ENCODE data around the gene FIGN.

Gene FIGN

GRCh38 chr2:163630836-163631235 is 105.0 kb downstream of the FIGN start:
- Histone ChIP-seq H3K9me3 (no peaks in the 10 kb centered on the region), H3K4me3 (no peak overlapping the region), H3K27ac (no peak overlapping the region), H3K36me3 (no peaks in the 10 kb centered on the region), H3K4me1 (no peaks in the 10 kb centered on the region), H3K27me3 (no peaks in the 10 kb centered on the region)
- DNase-seq: no peak
- intact Hi-C loops (cut with DNase I; ENCODE audit: low total_unique reads): no loop called here
- TF ChIP-seq, protein P1, sequence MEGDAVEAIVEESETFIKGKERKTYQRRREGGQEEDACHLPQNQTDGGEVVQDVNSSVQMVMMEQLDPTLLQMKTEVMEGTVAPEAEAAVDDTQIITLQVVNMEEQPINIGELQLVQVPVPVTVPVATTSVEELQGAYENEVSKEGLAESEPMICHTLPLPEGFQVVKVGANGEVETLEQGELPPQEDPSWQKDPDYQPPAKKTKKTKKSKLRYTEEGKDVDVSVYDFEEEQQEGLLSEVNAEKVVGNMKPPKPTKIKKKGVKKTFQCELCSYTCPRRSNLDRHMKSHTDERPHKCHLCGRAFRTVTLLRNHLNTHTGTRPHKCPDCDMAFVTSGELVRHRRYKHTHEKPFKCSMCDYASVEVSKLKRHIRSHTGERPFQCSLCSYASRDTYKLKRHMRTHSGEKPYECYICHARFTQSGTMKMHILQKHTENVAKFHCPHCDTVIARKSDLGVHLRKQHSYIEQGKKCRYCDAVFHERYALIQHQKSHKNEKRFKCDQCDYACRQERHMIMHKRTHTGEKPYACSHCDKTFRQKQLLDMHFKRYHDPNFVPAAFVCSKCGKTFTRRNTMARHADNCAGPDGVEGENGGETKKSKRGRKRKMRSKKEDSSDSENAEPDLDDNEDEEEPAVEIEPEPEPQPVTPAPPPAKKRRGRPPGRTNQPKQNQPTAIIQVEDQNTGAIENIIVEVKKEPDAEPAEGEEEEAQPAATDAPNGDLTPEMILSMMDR (IDR thresholded peaks at IDR 0.05): no peak

- no peaks in the 10 kb centered on the region for H3K9me3 ChIP-seq
- intact Hi-C loops (cut with DNase I; ENCODE audit: low total_unique reads): no loop called here
- TF ChIP-seq, protein P1 (IDR thresholded peaks at IDR 0.05): no peak
- H3K27me3 ChIP-seq: no peaks in the 10 kb centered on the region
- H3K4me3 ChIP-seq: no peak overlapping the region
- peaks cover 0 to 28% (median 5%) of the 10 kb centered on the region in 4 donors for H3K4me1 ChIP-seq
- DNase-seq: no peak
- no peak overlapping the region for H3K27ac ChIP-seq
- H3K36me3 ChIP-seq: no peaks in the 10 kb centered on the region
These were observed 109.1 kb downstream of the FIGN start for GRCh38 chr2:163626639-163627109.

DNA sequence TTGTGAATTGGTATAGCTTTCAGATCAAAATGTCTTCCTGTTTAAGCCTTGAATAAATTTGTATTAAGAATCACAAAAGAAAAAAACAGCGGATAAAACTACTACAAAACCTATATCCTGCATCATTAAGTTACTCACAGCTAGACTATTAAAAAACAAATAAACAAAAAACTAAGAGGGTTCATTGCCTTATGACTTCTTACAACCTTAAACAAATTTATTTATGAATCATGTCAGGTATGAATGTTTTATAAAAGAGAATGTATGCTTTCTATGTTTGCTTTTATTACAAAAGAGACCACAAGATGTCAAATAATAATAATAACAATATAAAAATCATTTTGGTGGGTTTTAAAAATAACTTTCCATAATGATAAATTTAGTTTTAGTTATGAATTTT is 109.6 kb downstream of the FIGN start:
- no peak for DNase-seq
- H3K4me1 ChIP-seq: peaks cover 0 to 28% (median 5%) of the 10 kb centered on the region in 4 donors
- H3K4me3 ChIP-seq: no peak overlapping the region
- H3K27ac ChIP-seq: no peak overlapping the region
- no peaks in the 10 kb centered on the region for H3K9me3 ChIP-seq
- intact Hi-C loops (cut with DNase I; ENCODE audit: low total_unique reads): no loop called here
- H3K27me3 ChIP-seq: no peaks in the 10 kb centered on the region
- TF ChIP-seq, protein P1 (IDR thresholded peaks at IDR 0.05): no peak
- H3K36me3 ChIP-seq: no peaks in the 10 kb centered on the region

DNA sequence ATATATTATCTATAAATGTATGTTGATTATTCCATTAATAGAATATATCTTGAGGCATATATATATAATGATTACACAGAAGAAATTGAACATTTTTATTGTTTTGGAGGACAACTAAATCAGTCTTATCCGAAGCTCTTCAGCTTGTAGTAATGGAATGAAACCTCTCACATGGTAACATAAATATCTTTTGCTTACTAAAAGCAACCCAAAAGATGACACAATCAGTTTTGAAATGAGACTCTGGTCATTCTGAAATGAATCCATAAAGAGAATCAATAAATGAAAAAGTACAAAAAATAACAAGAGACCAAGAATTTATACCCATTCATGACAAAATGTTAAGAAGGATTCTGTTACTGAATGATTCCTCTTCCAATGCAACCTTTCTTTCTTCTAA is 110.2 kb downstream of the FIGN start:
- intact Hi-C loops (cut with DNase I; ENCODE audit: low total_unique reads): no loop called here
- H3K27me3 ChIP-seq: no peaks in the 10 kb centered on the region
- no peaks in the 10 kb centered on the region for H3K9me3 ChIP-seq

GRCh38 chr2:163621445-163622004 is 114.3 kb downstream of the FIGN start:
- Histone ChIP-seq H3K36me3 (no peaks in the 10 kb centered on the region), H3K4me3 (no peak overlapping the region), H3K27me3 (no peaks in the 10 kb centered on the region), H3K4me1 (peaks cover 0 to 28% (median 5%) of the 10 kb centered on the region in 4 donors), H3K27ac (no peak overlapping the region), H3K9me3 (no peaks in the 10 kb centered on the region)
- TF ChIP-seq, protein P1 (IDR thresholded peaks at IDR 0.05): no peak
- no peak for DNase-seq
- intact Hi-C loops (cut with DNase I; ENCODE audit: low total_unique reads): no loop called here

More for the DNA sequence above, 110.2 kb downstream of the FIGN start:
- peaks cover 0 to 28% (median 5%) of the 10 kb centered on the region in 4 donors for H3K4me1 ChIP-seq
- no peak overlapping the region for H3K4me3 ChIP-seq
- TF ChIP-seq, protein P1 (IDR thresholded peaks at IDR 0.05): no peak
- no peaks in the 10 kb centered on the region for H3K36me3 ChIP-seq
- H3K27ac ChIP-seq: no peak overlapping the region
- DNase-seq: no peak

DNA sequence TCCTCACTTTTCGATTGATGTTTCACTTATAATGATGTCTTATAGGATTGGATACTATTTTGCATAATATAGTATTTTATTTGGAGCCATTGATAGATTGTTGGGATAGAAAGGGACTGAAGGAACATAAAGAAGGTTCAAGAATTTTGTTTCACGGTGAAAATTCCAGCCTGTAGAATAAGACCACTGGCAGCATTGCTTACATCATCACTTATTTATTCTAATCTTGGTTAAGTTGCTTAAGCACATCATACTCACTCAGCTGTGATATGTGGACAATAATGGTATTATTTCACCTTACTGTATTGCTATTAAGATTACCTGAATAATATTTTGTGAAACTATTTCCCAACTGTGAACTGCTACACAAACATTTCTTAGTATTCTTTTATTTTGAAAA is 118.3 kb downstream of the FIGN start:
- Histone ChIP-seq H3K27me3 (no peaks in the 10 kb centered on the region), H3K4me1 (no peaks in the 10 kb centered on the region), H3K36me3 (no peaks in the 10 kb centered on the region), H3K4me3 (no peak overlapping the region), H3K27ac (no peak overlapping the region), H3K9me3 (no peaks in the 10 kb centered on the region)
- TF ChIP-seq, protein P1 (IDR thresholded peaks at IDR 0.05): no peak
- intact Hi-C loops (cut with DNase I; ENCODE audit: low total_unique reads): no loop called here
- DNase-seq: no peak
